HepG2 (cell line): ENCODE results near the gene PPP4R1. TPM values are rescaled to one million over a fixed set of nuclear protein-coding genes. Genes with fewer than 3 reads are reported as not detected.

Experiments used
- ARID4A ChIP-seq: sonication (generic); formaldehyde crosslinking; IDR thresholded peaks from 2 replicates; pipeline ENCODE4 v1.5.0; 2020; ENCODE audit warnings: mild to moderate bottlenecking, missing genetic modification reagents, borderline replicate concordance
- ELF3 ChIP-seq: IDR thresholded peaks from 2 replicates; pipeline ENCODE4 v1.6.1; 2016; ENCODE audit warnings: missing genetic modification reagents, missing compliant biosample characterization
- FOXA1 ChIP-seq, 2 experiments: fragments of 450-650 bp in 1 of 2; sonication (generic) in 1 of 2; formaldehyde crosslinking in 1 of 2; IDR thresholded peaks; 2 replicates each; pipeline versions ENCODE4 v1.4.0 to v1.6.1; 2016 to 2020; ENCODE audit warnings: missing genetic modification reagents in 1 of 2
- GABPB1 ChIP-seq: IDR thresholded peaks from 2 replicates; pipeline ENCODE4 v1.6.1; 2016; ENCODE audit warnings: mild to moderate bottlenecking, missing genetic modification reagents, moderate library complexity, missing compliant biosample characterization
- GATAD1 ChIP-seq: IDR thresholded peaks from 2 replicates; pipeline ENCODE4 v1.6.1; 2016; ENCODE audit warnings: missing genetic modification reagents, missing compliant biosample characterization
- HNRNPL ChIP-seq: fragments of 200-400 bp; formaldehyde crosslinking; IDR thresholded peaks from 2 replicates; pipeline ENCODE4 v1.6.1; 2017; ENCODE audit warnings: mild to moderate bottlenecking, low read depth, low read length
- IKZF5 ChIP-seq: IDR thresholded peaks from 2 replicates; pipeline ENCODE4 v1.6.1; 2018; ENCODE audit warnings: missing genetic modification reagents, mild to moderate bottlenecking, missing compliant biosample characterization
- JUND ChIP-seq: sonication (generic); formaldehyde crosslinking; IDR thresholded peaks from 2 replicates; pipeline ENCODE4 v1.8.0; 2022; ENCODE audit warnings: mild to moderate bottlenecking, missing genetic modification reagents
- KDM3A ChIP-seq: IDR thresholded peaks from 2 replicates; pipeline ENCODE4 v1.6.1; 2018; ENCODE audit warnings: low read depth, missing compliant biosample characterization
- MXI1 ChIP-seq: IDR thresholded peaks from 3 replicates; pipeline ENCODE4 v1.6.1; 2012; ENCODE audit warnings: low read depth, low read length, inconsistent platforms, borderline replicate concordance
- SAP130 ChIP-seq: IDR thresholded peaks from 2 replicates; pipeline ENCODE4 v1.6.1; 2016; ENCODE audit warnings: low read depth
- YEATS2 ChIP-seq: sonication (generic); formaldehyde crosslinking; IDR thresholded peaks from 2 replicates; pipeline ENCODE4 v1.4.0; 2020; ENCODE audit warnings: missing genetic modification reagents, borderline replicate concordance
- ZNF44 ChIP-seq: sonication (generic); formaldehyde crosslinking; IDR thresholded peaks from 2 replicates; pipeline ENCODE4 v1.5.1; 2020; ENCODE audit warnings: mild to moderate bottlenecking, missing genetic modification reagents
- ZNF644 ChIP-seq: IDR thresholded peaks from 2 replicates; pipeline ENCODE4 v1.6.1; 2016; ENCODE audit warnings: low read depth
- ZNF761 ChIP-seq: sonication (generic); formaldehyde crosslinking; conservative IDR thresholded peaks from 2 replicates; pipeline ENCODE4 v1.4.0; 2020; ENCODE audit warnings: mild to moderate bottlenecking, missing genetic modification reagents
- polyA plus RNA-seq, 8 experiments: library from polyadenylated mRNA; depleted of rRNA in 3 of 8; stranded (reverse) in 7 of 8; unstranded in 1 of 8; fragments of >200 nt; fragmentation: Illumina TruSeq in 4 of 8; extraction: Trizol in 4 of 8; gene quantifications; 2 replicates each; pipeline versions ENCODE4 v1.2.1 to v1.2.3, GENCODE V29; 2011 to 2016; ENCODE audit warnings: low read depth in 4 of 8, missing spikeins in 1 of 8, mixed read lengths in 1 of 8; ENCODE audit not compliant: insufficient read depth in 1 of 8
- total RNA-seq, 5 experiments: library from RNA; depleted of rRNA; stranded (reverse); fragments of >200 nt; fragmentation: Illumina TruSeq; extraction: Trizol; gene quantifications; 2 replicates each; pipeline ENCODE4 v1.2.3, GENCODE V29; 2016; ENCODE audit warnings: low read depth in 1 of 5
- TF ChIP-seq, protein P1 (sequence below): sonication (generic); formaldehyde crosslinking; IDR thresholded peaks from 2 replicates; pipeline ENCODE4 v1.5.1; 2020; ENCODE audit warnings: mild to moderate bottlenecking, missing genetic modification reagents, moderate library complexity
- TF ChIP-seq, protein P2 (sequence below): IDR thresholded peaks from 2 replicates; pipeline ENCODE4 v1.6.1; 2016

The PPP4R1 gene
- total and polyA plus RNA-seq, 2 of the 13 experiments (the other 11 are each of a cell fraction or from before 2014, with no cell fraction given): 66.5 to 72.4 TPM

GRCh38 chr18:9535430-9535991 lies 78.8 kb downstream of the PPP4R1 start (continued):
- TF ChIP-seq ARID4A (CRISPR knock-in tag) (peak; percentile 60; the same call in 1 of the 2 replicates), ELF3 (CRISPR knock-in tag) (peak; percentile 65; the same call in 1 of the 2 replicates), JUND (CRISPR knock-in tag) (0 out of 2 replicates have a peak, but pooled peaks have one; percentile 26), SAP130 (peak; percentile 78), ZNF44 (no peak), YEATS2 (CRISPR knock-in tag) (peak; percentile 67; the same call in 1 of the 2 replicates), GABPB1 (peak; percentile 23; the same call in 1 of the 2 replicates), ZNF644 (CRISPR knock-in tag) (no peak), FOXA1 (IDR thresholded peaks at IDR 0.05) (no peak; the same call in 1 of the 2 replicates), FOXA1 (CRISPR knock-in tag; IDR thresholded peaks at IDR 0.05) (peak; percentile 89), IKZF5 (CRISPR knock-in tag) (peak; percentile 68; the same call in 1 of the 2 replicates), MXI1 (peak; percentile 33; the same call in 1 of the 3 replicates), KDM3A (CRISPR knock-in tag) (no peak), ZNF761 (CRISPR knock-in tag) (no peak), GATAD1 (CRISPR knock-in tag) (peak; percentile 38; the same call in 1 of the 2 replicates), HNRNPL (no peak)
- TF ChIP-seq, protein P1, sequence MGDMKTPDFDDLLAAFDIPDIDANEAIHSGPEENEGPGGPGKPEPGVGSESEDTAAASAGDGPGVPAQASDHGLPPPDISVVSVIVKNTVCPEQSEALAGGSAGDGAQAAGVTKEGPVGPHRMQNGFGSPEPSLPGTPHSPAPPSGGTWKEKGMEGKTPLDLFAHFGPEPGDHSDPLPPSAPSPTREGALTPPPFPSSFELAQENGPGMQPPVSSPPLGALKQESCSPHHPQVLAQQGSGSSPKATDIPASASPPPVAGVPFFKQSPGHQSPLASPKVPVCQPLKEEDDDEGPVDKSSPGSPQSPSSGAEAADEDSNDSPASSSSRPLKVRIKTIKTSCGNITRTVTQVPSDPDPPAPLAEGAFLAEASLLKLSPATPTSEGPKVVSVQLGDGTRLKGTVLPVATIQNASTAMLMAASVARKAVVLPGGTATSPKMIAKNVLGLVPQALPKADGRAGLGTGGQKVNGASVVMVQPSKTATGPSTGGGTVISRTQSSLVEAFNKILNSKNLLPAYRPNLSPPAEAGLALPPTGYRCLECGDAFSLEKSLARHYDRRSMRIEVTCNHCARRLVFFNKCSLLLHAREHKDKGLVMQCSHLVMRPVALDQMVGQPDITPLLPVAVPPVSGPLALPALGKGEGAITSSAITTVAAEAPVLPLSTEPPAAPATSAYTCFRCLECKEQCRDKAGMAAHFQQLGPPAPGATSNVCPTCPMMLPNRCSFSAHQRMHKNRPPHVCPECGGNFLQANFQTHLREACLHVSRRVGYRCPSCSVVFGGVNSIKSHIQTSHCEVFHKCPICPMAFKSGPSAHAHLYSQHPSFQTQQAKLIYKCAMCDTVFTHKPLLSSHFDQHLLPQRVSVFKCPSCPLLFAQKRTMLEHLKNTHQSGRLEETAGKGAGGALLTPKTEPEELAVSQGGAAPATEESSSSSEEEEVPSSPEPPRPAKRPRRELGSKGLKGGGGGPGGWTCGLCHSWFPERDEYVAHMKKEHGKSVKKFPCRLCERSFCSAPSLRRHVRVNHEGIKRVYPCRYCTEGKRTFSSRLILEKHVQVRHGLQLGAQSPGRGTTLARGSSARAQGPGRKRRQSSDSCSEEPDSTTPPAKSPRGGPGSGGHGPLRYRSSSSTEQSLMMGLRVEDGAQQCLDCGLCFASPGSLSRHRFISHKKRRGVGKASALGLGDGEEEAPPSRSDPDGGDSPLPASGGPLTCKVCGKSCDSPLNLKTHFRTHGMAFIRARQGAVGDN (CRISPR knock-in tag): peak; percentile 64
- TF ChIP-seq, protein P2, sequence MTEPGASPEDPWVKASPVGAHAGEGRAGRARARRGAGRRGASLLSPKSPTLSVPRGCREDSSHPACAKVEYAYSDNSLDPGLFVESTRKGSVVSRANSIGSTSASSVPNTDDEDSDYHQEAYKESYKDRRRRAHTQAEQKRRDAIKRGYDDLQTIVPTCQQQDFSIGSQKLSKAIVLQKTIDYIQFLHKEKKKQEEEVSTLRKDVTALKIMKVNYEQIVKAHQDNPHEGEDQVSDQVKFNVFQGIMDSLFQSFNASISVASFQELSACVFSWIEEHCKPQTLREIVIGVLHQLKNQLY (CRISPR knock-in tag): peak; percentile 76
